ENCODE measurements around the gene TCP11L1. TPM values are rescaled to one million over a fixed set of nuclear protein-coding genes. Genes with fewer than 3 reads are reported as not detected.

TCP11L1 gene, protein sequence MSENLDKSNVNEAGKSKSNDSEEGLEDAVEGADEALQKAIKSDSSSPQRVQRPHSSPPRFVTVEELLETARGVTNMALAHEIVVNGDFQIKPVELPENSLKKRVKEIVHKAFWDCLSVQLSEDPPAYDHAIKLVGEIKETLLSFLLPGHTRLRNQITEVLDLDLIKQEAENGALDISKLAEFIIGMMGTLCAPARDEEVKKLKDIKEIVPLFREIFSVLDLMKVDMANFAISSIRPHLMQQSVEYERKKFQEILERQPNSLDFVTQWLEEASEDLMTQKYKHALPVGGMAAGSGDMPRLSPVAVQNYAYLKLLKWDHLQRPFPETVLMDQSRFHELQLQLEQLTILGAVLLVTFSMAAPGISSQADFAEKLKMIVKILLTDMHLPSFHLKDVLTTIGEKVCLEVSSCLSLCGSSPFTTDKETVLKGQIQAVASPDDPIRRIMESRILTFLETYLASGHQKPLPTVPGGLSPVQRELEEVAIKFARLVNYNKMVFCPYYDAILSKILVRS
- 100 to 1,000 TPM in 1 of 4 donors, 10 to 100 TPM in 3; 45.9 to 122 (median 61.8) TPM for total RNA-seq

DNA sequence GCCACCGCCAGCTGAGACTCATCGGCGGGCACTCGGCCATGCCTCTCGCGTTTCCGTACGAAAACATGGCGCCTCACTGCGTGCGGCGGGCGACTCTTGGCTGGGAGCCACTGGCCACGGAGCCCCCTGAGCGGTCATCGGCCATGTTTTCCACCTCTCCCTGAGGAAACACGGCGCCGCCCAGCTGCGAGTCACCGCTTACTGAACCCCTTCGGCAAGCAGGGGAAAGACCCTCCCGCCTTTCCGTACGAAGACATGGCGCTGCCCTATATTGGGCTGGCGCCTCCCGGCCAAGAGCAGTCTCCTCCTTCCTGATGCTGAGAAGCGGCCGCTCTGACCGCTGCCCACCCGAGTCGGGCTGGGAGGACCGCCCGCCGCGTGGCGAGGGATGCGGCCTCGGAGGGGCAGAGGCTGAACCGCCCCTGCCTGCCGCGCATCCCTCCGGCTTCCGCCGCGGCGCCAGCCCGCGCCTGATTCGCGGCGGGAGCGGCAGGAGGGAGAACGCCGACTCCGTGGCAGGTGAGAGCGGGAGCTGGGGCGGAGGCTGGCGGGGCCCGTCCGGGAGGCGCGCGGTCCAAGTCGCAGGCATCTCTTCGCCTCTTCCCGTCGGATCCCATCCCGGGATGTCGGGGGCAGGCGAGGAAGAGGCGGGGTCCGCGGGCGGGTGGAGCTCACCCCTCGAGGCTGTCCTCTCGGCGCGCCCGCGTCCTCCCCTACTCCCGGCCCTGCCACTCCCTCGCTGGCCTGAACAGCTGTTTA lies at the start of gene TCP11L1:
Gene TCP11L1, plus strand, starts transcription at position 299 of the 759 bp plus-strand sequence. CDS start 4,202 bp downstream, outside the sequence.
- H3K27me3 ChIP-seq = no peaks in the 10 kb centered on the region
- H3K27ac ChIP-seq = peak within 1 kb of the TSS; percentile 90 to 98 (median 98)
- peak within 1 kb of the TSS; percentile 72 to 95 (median 86) for H3K4me3 ChIP-seq
- H3K9me3 ChIP-seq = no peaks in the 10 kb centered on the region
- peaks cover 0 to 12% (median 0%) of the 10 kb centered on the region in 3 donors for H3K36me3 ChIP-seq
- peak; percentile 78 to 88 for DNase-seq (ENCODE audit: low spot score in 2 of 2)
- WGBS, 2 donors = 0 to 1% methylated on average over 56 to 71 of the region's 84 CpGs
- H3K4me1 ChIP-seq = peaks cover 3 to 35% (median 16%) of the 10 kb centered on the region in 4 donors
- TF ChIP-seq POLR2A (IDR thresholded peaks at IDR 0.05) = peak; percentile 62 to 75
- TF ChIP-seq, protein P1, sequence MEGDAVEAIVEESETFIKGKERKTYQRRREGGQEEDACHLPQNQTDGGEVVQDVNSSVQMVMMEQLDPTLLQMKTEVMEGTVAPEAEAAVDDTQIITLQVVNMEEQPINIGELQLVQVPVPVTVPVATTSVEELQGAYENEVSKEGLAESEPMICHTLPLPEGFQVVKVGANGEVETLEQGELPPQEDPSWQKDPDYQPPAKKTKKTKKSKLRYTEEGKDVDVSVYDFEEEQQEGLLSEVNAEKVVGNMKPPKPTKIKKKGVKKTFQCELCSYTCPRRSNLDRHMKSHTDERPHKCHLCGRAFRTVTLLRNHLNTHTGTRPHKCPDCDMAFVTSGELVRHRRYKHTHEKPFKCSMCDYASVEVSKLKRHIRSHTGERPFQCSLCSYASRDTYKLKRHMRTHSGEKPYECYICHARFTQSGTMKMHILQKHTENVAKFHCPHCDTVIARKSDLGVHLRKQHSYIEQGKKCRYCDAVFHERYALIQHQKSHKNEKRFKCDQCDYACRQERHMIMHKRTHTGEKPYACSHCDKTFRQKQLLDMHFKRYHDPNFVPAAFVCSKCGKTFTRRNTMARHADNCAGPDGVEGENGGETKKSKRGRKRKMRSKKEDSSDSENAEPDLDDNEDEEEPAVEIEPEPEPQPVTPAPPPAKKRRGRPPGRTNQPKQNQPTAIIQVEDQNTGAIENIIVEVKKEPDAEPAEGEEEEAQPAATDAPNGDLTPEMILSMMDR (IDR thresholded peaks at IDR 0.05) = peak in 2 of 5 experiments; percentile 18 to 35
- peak; percentile 16 to 83 for TF ChIP-seq EP300 (IDR thresholded peaks at IDR 0.05)

DNA sequence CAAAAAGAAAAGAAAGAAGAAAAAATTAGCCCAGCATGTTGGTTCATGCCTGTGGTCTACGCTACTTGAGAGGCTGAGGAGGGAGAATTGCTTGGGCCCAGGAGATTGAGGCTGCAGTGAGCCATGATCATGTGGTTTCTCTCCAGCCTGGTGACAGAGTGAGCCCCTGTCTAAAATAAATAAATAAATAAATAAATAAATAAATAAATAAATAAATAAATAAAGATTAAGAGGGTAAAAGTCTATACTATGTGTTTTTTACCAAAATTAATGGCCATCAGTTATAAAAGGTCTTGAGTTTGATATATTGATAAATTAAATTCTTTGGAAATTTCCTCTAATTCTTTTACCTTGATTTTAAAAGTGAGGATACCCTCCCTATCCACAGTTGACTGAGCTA lies 48.9 kb upstream of the TCP11L1 start:
- Histone ChIP-seq H3K9me3 (peaks cover 0 to 15% (median 2%) of the 10 kb centered on the region in 4 donors), H3K27me3 (no peaks in the 10 kb centered on the region), H3K4me3 (no peak overlapping the region), H3K36me3 (no peaks in the 10 kb centered on the region), H3K27ac (no peak overlapping the region), H3K4me1 (no peaks in the 10 kb centered on the region)
- 0 to 100% methylated on average over 1 of the region's 1 CpG for WGBS, 2 donors
- DNase-seq (ENCODE audit: low spot score in 2 of 2) = no peak
- TF ChIP-seq, protein P1 (IDR thresholded peaks at IDR 0.05) = no peak
- TF ChIP-seq POLR2A (IDR thresholded peaks at IDR 0.05) (no peak), EP300 (IDR thresholded peaks at IDR 0.05) (no peak)

DNA sequence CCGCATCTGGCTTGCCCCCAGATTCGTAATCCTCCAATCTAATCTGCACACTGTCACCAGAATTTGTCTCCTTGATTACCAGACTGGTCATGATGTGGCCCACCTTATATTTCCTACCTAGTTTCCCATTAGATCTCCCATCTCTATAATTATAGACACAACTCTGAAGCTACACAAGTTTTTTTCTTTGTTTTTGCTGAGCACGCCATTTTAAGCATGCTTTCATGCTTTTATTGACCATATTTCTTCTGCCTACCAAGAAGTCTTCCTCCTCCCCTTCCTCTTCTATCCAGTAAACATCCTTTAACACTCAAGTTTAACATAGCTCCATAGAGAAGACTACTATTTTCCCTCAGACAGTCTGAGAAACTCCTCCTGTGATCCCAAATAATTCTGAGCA lies 47.9 kb upstream of the TCP11L1 start:
- H3K9me3 ChIP-seq = peaks cover 0 to 15% (median 2%) of the 10 kb centered on the region in 4 donors
- H3K27ac ChIP-seq = no peak overlapping the region
- no peaks in the 10 kb centered on the region for H3K36me3 ChIP-seq
- H3K27me3 ChIP-seq = no peaks in the 10 kb centered on the region
- no peak overlapping the region for H3K4me3 ChIP-seq
- DNase-seq (ENCODE audit: low spot score in 2 of 2) = no peak
- no peaks in the 10 kb centered on the region for H3K4me1 ChIP-seq
- 86 to 95% methylated on average over 3 of the region's 3 CpGs for WGBS, 2 donors
- TF ChIP-seq, protein P1 (IDR thresholded peaks at IDR 0.05) = no peak
- TF ChIP-seq POLR2A (IDR thresholded peaks at IDR 0.05) (no peak), EP300 (IDR thresholded peaks at IDR 0.05) (no peak)

DNA sequence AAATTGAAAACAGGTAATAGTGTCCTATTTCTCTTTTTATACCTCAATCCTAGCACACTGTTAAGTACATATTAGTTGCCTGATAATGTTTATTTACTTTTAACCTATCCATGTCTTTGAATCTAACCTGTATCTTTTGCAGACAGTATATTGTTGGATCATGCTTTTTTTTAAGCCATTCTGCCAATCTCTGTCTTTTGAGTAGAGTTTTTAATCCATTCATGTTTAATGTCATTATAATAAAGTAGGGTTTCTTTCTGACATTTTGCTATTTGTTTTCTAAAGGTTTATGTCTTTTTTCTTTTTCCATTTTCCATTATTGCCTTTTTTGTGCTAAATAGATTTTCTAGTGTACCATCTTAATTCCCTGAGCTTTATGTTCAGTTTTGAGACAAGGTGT lies 47.5 kb upstream of the TCP11L1 start:
- Histone ChIP-seq H3K27ac (no peak overlapping the region), H3K9me3 (peaks cover 0 to 15% (median 2%) of the 10 kb centered on the region in 4 donors), H3K4me1 (no peaks in the 10 kb centered on the region), H3K4me3 (no peak overlapping the region), H3K36me3 (no peaks in the 10 kb centered on the region), H3K27me3 (no peaks in the 10 kb centered on the region)
- no peak for DNase-seq (ENCODE audit: low spot score in 2 of 2)
- TF ChIP-seq POLR2A (IDR thresholded peaks at IDR 0.05) (no peak), EP300 (IDR thresholded peaks at IDR 0.05) (no peak)
- TF ChIP-seq, protein P1 (IDR thresholded peaks at IDR 0.05) = no peak

All from tibial nerve (tissue), 4 donors.